Myocyte (in vitro differentiated cells): Measurements from ENCODE around the gene TAS2R16. TPM values are rescaled to one million over a fixed set of nuclear protein-coding genes. Genes with fewer than 3 reads are reported as not detected.
A peak's percentile ranks its signal among the peaks of the same experiment; 100 is the strongest.

Experiments used
- DNase-seq: peaks from one replicate; pipeline ENCODE4 v3.0.0-alpha.2; 2012; ENCODE audit warnings: low read depth
- polyA plus RNA-seq: library from polyadenylated mRNA; unstranded; fragments of >200 nt; gene quantifications from one replicate; pipeline ENCODE4 v1.2.1, GENCODE V29; 2012; ENCODE audit warnings: missing spikeins
- total RNA-seq: library from RNA; depleted of rRNA; stranded (reverse); fragments of >200 nt; gene quantifications from 2 replicates; pipeline ENCODE4 v1.2.3, GENCODE V29; 2014

The TAS2R16 gene, protein sequence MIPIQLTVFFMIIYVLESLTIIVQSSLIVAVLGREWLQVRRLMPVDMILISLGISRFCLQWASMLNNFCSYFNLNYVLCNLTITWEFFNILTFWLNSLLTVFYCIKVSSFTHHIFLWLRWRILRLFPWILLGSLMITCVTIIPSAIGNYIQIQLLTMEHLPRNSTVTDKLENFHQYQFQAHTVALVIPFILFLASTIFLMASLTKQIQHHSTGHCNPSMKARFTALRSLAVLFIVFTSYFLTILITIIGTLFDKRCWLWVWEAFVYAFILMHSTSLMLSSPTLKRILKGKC
- not detected in 2 replicates for total RNA-seq
- not detected for polyA plus RNA-seq

DNA sequence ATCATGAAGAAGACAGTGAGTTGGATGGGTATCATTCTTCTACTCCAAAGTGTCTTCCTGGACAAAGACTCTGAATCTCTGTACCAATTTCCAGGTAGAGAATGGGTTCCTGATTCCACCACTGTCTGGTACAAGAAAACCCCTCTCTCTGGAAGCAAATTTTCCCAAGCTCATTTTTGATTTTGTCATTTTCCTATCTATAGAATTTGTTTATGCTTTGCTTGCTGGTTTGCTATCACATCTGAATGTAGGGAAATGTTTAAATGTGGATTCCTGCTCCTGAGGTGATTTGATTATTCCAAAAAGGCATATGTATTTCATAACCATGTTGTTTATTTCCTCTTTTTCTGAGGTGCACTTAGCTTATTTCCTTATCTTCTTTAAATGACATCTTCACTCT is at the start of gene TAS2R16:
Gene TAS2R16, minus strand, starts transcription at position 101 of the 400 bp plus-strand sequence. Its CDS starts 66 bp downstream, at position 35.
- no peak for DNase-seq

DNA sequence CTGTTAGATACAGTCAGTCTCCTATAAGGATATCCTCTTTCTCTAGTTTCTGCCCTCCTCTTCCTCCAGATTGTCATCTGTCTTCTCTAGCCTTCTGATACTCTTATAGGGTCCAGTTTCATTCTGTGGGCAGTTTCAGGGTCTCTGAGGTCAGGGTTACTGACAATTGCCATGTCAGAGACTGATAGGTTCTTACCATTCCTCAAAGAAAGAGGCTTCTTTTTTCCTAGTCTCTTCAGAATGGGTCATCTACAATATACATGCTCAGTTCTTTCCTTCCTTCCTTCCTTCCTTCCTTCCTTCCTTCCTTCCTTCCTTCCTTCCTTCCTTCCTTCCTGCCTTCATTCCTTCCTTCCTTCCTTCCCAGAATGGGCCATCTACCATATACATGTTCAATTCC is 48.1 kb upstream of the TAS2R16 start:
- DNase-seq: no peak

DNA sequence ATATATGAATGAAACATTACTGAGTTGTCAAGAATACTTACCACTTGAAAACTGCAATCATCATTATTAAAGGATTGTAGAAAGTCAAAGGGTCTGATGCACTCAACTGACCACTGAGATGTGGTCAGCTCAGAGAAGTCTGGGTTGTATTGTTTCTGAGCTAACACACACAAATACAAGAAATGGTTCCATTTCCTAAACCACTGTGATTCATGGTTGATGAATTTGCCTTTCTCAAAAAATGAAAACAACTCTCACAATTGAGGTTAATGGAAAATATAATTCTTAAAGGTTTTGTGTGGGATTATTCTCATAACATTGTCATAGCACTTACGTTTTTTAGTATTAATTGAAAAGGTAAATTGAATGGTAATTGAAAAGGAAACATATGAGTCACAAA is 45.6 kb upstream of the TAS2R16 start:
- DNase-seq: peak; percentile 22

DNA sequence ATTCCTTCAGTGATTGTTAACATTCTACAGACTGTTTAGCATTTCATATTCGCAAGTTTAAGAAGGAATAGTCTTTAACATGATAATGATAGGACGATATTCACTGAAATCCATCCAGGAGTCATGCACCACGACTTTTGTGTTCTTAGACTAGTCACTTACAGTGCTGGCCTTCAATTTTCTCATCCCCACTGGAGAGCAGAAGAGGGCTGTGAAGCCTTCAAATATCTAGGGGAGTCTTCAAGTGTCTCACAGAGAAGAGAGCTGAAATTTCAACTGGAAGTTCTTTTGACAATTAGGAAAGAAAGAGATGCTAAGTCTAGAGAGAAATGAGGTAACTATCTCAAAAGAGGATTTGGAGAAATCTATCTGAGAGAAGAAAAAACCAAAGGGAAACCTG is 43.8 kb upstream of the TAS2R16 start:
- DNase-seq: no peak

DNA sequence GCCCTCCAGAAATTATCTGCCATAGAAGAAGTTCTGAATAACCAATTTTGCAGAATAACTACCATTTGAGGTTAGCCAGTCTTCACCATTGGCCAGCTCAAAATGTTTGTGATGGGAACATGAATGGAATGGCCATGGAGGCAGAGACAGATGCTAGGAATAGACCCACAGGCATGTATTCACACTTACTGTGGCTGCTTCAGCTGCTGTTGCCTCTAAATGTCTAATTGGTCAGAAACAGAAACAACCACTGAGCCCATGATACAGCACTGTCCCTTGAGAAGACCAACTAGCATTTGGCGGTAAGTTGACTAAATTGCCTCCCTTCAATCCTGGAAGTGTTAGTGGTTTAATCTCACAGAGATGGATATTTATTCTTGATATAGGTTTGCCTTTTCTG is 38.6 kb upstream of the TAS2R16 start:
- peak; percentile 86 for DNase-seq

DNA sequence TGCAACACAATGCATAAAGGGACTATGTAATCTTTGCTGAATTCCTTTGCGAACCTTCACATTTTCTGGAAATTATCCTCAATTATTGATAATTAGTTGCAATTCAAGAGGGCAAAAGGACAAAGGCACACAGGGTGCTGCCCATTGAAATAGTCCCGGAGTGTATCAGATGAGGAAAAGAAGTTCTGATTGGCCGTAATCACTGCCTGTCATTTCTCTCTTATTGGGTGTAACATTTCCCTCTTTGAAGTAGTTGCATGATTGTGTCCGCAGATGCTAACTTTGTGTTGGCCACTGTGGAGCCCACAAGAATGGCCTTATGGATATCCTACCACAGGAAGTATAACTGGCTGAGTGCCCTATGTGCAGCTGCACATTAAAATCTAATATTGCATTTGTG is 35.1 kb upstream of the TAS2R16 start:
- DNase-seq: peak; percentile 65

DNA sequence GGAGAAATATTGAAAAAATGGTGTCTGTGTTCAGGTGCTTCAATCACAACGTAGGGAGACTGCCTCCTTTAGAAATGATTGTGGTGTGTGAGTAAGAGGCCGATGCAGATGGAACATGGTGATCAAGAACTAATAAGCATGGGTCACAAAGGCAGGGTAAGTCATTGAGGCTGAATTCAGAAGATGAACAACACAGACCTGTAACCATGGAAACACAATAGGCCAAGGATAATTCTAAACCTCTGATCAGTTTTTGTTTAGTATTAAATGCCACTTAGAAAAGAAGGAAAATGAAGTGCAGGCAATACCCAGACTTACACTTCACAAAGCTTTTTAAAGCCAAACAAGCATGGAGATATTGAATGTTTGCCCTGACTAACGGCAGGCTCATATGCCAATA is 32.8 kb upstream of the TAS2R16 start:
- DNase-seq: no peak

DNA sequence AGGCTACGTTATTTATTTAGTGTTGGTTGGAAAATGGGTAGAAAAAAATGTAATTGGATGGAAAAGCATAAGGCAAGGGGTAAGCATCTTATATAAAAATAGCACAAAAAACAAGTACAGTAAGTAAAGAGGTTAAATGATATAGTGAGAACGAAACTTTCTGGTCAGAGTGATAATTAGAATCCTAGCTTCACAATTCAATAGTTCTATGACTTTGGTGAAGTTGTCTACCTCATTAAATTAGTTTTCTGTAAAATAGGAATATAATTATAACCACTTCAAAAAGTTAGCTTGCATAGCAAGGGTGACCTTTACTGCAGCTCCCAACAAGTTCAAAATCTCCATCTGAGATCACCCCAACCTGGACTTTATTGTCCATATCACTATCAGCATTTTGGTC is 30.8 kb upstream of the TAS2R16 start:
- DNase-seq: no peak

DNA sequence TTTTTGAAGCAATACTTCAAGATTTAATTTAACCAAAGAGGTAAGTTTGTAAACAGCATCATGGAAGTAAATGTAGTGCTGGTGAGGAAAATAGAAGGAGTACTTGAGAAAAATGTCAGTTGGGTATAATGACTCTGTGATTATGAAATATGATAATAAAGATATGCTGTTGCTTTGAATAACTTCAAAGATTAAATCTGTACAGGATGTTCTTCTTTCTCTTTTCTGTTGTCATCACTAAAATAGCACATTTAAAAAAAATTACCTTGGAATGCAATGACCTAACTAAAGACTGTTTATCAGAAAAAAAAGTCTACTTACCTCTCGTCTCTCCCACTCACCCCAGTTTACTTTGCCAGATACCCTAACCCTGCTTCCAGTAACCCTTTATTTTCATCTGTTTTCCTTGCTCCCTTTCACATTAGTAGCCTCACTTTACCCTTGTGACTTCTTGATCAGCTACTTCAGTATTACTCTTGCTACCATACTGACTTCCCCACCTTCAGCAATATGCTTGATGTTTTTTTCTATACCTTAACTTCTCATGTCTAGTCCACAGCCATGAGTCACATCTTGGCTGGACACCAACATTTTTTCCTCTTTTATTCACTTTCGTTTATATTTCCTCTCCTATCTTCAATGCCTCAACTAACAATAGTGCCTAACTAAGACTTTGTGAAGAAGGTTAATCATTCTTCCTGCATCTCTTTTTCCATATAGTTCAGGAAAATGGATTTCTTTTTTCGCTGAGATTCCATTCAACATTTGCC is 29.7 kb upstream of the TAS2R16 start:
- DNase-seq: no peak

DNA sequence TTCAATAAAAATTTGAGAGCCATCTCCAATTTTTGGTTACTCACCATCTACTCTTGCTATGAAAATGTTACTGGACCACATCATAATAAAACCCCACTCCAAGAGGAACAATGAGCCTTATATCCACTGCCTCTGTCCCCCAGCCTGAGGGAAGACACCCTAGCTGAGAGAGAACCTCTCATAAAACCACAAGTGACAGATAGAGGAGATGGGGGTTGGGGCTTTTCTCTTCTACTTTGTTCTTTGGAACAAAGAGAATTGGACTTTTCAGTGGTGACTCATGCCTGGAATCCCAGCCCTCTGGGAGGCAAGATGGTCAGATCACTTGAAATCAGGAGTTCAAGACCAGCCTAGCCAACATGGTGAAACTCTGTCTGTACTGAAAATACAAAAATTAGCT is 27.6 kb upstream of the TAS2R16 start:
- no peak for DNase-seq

DNA sequence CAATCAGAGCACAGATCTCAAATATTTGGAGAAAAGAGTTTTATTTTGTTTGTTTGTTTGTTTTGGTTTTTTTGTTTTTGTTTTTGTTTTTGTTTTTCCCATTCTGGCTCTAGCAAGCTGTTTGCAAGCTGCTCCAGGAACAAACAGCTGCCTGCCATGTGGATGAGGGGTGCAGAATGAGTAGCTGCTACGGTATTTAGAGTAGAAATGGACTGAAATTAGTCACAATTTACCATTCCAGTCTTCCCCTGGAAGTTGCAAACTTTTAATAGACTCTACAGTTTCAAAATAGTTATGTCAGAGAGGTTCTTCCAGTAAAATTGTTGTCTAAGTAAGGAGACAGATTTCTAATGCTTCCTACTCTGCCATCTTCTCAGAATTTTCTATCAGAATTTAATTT is 27.1 kb upstream of the TAS2R16 start:
- peak; percentile 20 for DNase-seq

DNA sequence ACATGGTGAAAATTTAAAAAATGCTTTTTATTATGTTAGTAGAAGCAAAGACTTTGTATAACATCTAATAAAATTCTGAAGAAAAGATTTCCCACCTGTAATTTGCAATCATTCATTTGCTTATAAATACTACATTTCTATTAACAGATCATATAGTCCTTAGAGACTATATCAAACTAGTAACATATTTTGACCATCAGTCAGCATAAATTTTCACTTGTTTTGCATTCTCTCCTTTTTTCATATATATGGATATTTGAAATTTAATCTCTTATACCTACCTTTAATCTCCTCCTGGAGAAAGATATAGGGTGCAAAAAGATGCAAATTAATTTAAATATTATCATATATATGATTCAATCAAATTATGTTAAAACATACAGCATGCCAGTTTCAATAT is 16.9 kb upstream of the TAS2R16 start:
- no peak for DNase-seq

DNA sequence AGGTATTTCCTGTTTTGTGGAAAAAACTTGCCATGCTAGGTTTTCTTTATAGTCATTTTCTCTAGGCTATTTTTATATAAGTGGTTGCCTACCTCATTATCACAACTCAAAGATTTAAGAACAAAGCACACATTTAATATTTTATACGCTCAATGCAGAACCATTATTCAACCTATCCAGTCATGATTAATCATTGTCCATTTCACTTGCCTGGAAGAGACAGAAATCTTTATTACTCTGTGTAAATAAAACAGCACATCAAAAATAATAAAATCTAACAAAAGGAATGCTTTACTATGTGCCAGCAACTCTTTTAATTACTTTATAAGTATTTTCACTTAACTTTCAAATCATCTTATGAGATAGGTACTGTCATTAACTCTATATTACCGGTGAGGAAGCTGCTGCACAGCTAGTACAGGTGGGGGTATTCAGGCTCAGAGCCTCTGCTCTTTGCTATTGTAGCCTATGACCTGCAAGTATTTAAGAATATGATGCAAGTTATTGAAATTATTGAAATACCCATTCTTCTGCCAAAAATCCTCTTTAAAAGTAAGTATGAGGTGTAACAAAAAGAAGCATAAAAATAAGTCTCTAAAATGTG is 16.4 kb upstream of the TAS2R16 start:
- DNase-seq: no peak

DNA sequence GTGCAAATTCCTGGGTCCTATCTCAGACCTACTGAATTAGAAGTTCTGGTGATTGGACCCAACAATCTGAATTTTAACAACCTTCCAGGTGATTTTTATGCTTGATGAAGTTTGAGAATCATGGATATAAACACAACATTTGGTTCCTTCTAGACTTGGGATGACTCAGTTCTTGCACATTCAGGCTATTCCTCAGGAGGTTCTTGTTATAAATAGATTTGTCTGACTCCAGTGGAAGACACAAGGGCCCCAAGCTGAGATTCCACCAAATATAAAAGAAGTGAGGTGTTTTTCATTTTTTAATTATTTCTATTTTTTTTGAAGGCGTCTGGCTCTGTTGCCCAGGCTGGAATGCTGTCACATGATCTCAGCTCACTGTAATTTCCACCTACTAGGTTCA is 9.4 kb upstream of the TAS2R16 start:
- peak; percentile 35 for DNase-seq

DNA sequence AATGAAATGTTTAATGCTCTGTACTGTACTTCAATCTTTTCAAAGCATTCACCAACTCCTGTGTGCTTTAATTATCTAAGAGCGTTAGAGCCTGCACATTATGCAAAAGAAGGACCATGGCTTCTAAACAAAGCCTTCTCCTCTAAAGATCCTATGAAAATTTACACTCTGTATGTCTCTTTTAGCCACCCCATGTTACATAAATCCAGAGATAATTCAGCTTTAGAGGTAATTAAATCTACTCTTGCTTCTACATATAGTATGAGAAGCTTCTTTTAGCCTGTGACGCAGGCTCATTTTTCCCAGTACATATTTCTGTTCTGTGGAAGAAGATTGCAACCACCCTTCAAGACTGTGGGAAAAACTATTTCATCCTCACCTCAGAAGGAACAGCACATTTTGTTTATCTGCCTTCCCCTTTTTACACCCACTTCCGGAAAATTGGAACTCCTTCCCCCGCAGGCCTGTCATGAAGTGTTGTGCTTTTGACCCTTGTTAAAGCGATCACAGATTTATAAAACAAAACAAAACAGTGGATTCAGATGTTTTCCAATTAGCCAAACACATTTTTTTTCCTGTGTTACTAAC is 8.1 kb upstream of the TAS2R16 start:
- no peak for DNase-seq

DNA sequence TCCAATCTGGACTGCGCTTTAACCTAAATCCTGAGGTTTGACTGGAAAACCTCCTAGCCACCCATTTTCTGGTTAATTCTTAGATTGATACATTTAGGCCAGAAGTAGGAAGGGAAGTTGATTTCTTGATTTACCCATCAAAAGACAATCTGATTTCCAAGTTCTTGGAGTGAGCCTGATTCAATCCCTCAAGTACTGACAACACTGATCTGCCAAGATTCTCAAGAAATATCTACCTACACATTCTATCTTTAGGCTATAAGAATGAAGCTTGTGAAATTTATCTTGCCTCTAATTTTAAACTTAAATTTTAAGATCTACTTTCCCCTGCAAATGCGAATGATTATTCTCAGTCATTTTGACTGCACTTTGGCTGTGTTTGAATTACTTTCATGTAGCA is 5.9 kb downstream of the TAS2R16 start:
- DNase-seq: no peak

DNA sequence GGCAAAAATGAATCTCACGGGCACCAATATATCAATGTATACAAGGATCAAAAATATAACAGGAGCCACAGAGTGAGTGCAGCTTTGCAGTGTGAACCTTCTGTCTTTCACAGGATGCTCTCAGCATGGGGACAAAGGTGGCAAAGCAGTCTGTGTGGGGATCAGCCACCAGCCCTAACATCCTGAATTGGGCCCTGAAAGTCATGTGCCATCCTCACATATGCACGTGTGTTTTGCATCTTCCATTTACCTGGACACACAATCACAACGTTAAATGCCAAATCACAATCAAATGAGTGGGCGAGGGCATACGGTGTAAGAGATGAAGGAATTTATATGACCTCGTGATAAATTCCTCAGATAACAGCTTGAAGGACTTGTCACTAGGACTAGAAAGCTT is 6.5 kb downstream of the TAS2R16 start:
- no peak for DNase-seq

DNA sequence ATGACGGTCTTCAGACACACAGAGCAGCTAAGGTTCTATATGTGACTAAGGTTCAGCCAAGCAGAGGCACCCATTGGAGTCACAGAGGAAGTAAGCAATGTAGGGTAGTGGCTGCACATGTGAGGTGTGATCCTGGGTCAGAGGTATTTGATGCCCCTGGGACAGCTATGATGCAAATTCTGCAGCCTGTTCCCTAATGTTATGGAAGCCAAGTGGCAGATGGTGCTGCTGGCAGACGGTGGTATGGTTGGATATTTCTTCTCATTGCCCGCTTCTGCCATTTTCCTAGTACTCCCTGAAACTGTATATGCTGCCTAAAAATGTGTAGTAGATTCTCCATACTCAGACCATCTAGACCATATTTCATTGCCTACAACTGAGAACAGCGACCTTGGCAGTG is 7.2 kb downstream of the TAS2R16 start:
- no peak for DNase-seq

DNA sequence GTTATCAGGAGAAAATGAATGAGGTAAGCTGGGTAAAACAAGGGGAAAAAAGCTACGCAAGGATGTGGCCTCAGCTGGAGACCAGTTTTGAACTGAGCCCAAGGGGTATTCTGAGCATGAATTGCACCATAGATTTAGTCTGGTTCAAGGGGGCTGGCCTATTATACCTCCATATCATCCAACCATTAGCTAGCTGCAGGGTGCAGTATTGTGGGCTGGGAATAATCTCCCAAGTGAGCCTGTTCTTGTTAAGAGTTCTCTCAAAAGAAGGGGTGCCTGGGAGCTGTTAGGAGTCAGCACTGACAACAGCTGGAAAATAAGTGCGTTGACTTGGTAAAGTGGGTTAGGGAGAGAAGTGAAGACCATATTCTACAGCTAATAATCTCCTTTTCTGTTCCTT is 8.0 kb downstream of the TAS2R16 start:
- no peak for DNase-seq

DNA sequence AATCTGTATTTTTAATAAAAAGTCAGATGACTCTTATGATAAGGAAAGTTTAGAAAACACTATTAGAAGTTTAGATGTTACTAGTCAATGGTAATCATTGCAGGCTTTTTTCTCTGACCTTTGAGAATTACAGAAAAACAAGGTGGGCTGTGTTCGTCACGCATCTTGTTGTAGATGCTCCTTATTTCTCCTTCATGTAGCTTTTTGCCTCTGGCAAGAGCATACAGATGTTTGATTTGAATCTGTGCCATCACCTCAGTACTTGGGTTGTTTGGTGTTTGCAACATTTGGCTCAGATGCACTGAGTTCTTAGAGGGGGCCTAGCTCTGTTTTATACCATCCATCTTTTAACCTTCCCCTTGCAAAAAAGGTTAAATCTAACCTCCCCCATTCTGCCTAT is 11.5 kb downstream of the TAS2R16 start:
- no peak for DNase-seq

DNA sequence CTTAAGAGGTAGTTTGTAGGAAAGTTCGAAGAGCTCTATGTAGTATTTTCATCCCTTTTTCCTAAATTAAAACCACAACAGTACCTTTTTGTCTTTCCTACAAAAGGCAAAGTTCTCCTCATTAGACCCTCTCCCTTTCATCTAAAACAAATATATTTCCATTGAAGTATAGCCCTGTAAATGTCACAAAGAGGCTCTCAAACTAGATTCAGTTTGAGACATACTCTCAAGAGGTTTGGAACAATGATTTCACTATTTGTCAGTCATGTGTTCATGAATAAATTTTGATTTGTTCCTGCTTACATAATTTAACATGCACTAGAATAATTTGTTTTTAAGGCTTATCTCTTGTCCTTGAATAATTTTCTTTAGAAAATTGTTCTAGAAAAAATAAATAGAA is 12.2 kb downstream of the TAS2R16 start:
- no peak for DNase-seq

DNA sequence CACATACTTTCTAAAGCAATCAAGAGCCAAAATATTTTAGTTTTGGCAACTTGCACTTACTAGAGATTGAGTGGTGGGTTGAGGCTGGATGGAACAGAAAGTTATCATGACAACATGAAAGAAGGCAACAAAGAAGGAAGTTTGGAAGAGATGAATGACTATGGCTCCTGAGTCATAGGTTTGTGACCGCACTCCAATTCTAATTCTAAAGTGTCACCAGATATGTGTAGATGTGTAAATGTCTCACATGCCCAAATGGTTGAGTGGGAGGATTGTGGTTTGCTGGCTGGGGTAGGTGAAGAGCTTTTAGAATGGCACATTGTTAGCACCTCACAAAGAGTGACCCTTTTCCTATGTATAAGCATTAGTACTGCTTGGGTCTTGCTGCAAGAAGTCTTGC is 20.2 kb downstream of the TAS2R16 start:
- peak; percentile 62 for DNase-seq
